ENCODE results near the gene TRPM4. TPM values are rescaled to one million over a fixed set of nuclear protein-coding genes. Genes with fewer than 3 reads are reported as not detected.

Gene TRPM4
- total and polyA plus RNA-seq, 2 of the 8 experiments (the other 6 are each of a cell fraction or from before 2014, with no cell fraction given) = 11.3 to 13.3 TPM

- TF ChIP-seq SP1 (IDR thresholded peaks at IDR 0.05; ENCODE audit: low read depth, low read length) = peak; percentile 2; the same call in 1 of the 2 replicates
- TF ChIP-seq SRF (IDR thresholded peaks at IDR 0.05; ENCODE audit: low read depth, low read length) = no peak
- H4K20me1 ChIP-seq (replicated peaks in 1 of 2; ENCODE audit: control insufficient read depth in 1 of 2, insufficient read depth in 2 of 2, low read length in 2 of 2) = peaks cover 0 to 2% of the 10 kb centered on the region in 2 experiments
- peak overlapping the region; percentile 93 to 98 for H3K4me2 ChIP-seq (ENCODE audit: insufficient read depth in 1 of 2, low read depth in 2 of 2, low read length in 2 of 2)
- H3K56ac ChIP-seq (replicated peaks; ENCODE audit: insufficient read length, low read depth, low read length) = no peak overlapping the region
- no peaks in the 10 kb centered on the region; a peak in 2 of 7 replicates for H3K27me3 ChIP-seq (replicated peaks in 1 of 4; ENCODE audit: control insufficient read depth in 3 of 4, extremely low read depth in 1 of 4, insufficient read depth in 3 of 4, low read length in 3 of 4)
- H2BK20ac ChIP-seq (ENCODE audit: low read length) = no peak overlapping the region
- no peaks in the 10 kb centered on the region for H3K79me1 ChIP-seq (ENCODE audit: low read depth, low read length)
- H3K4me1 ChIP-seq (replicated peaks in 1 of 4; ENCODE audit: control insufficient read depth in 3 of 4, insufficient read depth in 4 of 4, low read length in 3 of 4) = peaks cover 4 to 19% (median 8%) of the 10 kb centered on the region in 4 experiments
- H4K5ac ChIP-seq (ENCODE audit: insufficient read length, low read depth, low read length) = no peak overlapping the region
- no peak for FAIRE-seq
- peaks cover 13% of the 10 kb centered on the region for H3K23me2 ChIP-seq (ENCODE audit: low read depth, low read length)
- H2BK5ac ChIP-seq (ENCODE audit: low read depth, low read length) = no peak overlapping the region; the same call in 1 of the 2 replicates
- H2BK15ac ChIP-seq (ENCODE audit: low read length) = peak overlapping the region; percentile 100
- DNase-seq (ENCODE audit: low read depth in 1 of 2, low spot score in 2 of 2) = no peak
- H3K9me3 ChIP-seq (ENCODE audit: insufficient read depth in 2 of 2, low read depth in 1 of 2, low read length in 1 of 2) = no peaks in the 10 kb centered on the region
- no peak overlapping the region for H3K4ac ChIP-seq (replicated peaks; ENCODE audit: insufficient read length, low read depth, low read length)
- no peak overlapping the region for H2AFZ ChIP-seq (ENCODE audit: low read length)
- H3K14ac ChIP-seq (ENCODE audit: insufficient read length) = no peak overlapping the region
- peak overlapping the region; percentile 1 for H4K91ac ChIP-seq (replicated peaks; ENCODE audit: insufficient read length, low read length)
- peak overlapping the region; percentile 60 for H3K18ac ChIP-seq (ENCODE audit: extremely low read depth, low read length)
- H3K27ac ChIP-seq (ENCODE audit: low read depth, low read length) = no peak overlapping the region
- no peak overlapping the region; the same call in 1 of the 2 replicates for H2AK5ac ChIP-seq (ENCODE audit: low read depth, low read length)
- H2BK120ac ChIP-seq (replicated peaks; ENCODE audit: low read depth, low read length) = peak overlapping the region; percentile 28
- CTCF ChIA-PET (ENCODE audit: partially characterized antibody) = interaction anchor here (0.7 to 9.7 kb wide), 17 partner anchors 8 to 136 kb away, joined by 3 to 99 read pairs (median 5); partner anchors contain the start of genes GYS1, LIN7B and RUVBL2
- peaks cover 0 to 3% (median 0%) of the 10 kb centered on the region in 4 experiments; a peak in 1 of 8 replicates for H3K36me3 ChIP-seq (ENCODE audit: control insufficient read depth in 2 of 4, insufficient read depth in 4 of 4, low read length in 3 of 4)
- H2BK12ac ChIP-seq (ENCODE audit: low read depth, low read length) = peak overlapping the region; percentile 87; the same call in 1 of the 2 replicates
- peak overlapping the region in 1 of 4 experiments; percentile 47; a peak in 1 of 7 replicates for H3K9ac ChIP-seq (replicated peaks in 1 of 4; ENCODE audit: extremely low read depth in 1 of 4, low read depth in 3 of 4, low read length in 3 of 4)
- H3K23ac ChIP-seq (ENCODE audit: insufficient read length) = no peak overlapping the region
- WGBS, 2 experiments (ENCODE audit: extremely low coverage in 1 of 2, insufficient coverage in 1 of 2, insufficient read length in 1 of 2, insufficient replicate concordance in 2 of 2, low coverage in 1 of 2, low lambda C conversion rate in 2 of 2, missing lambda C conversion rate in 1 of 2) = 77% methylated on average over 15 of the region's 15 CpGs; no CpG with 5 or more reads in 1 of the 2 experiments
- H3K79me2 ChIP-seq (ENCODE audit: control insufficient read depth in 1 of 2, insufficient read depth in 2 of 2, low read length in 2 of 2) = no peaks in the 10 kb centered on the region
- peak overlapping the region; percentile 20 to 74 (median 52); a peak in 7 of 8 replicates for H3K4me3 ChIP-seq (ENCODE audit: extremely low read depth in 1 of 4, insufficient read depth in 2 of 4, low read depth in 3 of 4, low read length in 4 of 4)
- no peak overlapping the region for H4K8ac ChIP-seq (ENCODE audit: extremely low read depth, insufficient read depth, low read length)
- POLR2A ChIA-PET (ENCODE audit: partially characterized antibody) = interaction anchor here (1.1 to 2.3 kb wide), 11 partner anchors 8 to 81 kb away, joined by 3 to 17 read pairs (median 6); partner anchors contain the start of gene PPFIA3
These were observed 28.9 kb upstream of the TRPM4 start for GRCh38 chr19:49128545-49129237.
